ENCODE results near the gene GNLY.

GRCh38 chr2:85681776-85682175, 12.4 kb upstream of the GNLY start:
- TF ChIP-seq CTCF (IDR thresholded peaks at IDR 0.05 in 8 of 11, conservative IDR thresholded peaks at IDR 0.05 in 3 of 11): no peak
- no peak for TF ChIP-seq POLR2A (IDR thresholded peaks at IDR 0.05)
- TF ChIP-seq POLR2AphosphoS5 (IDR thresholded peaks at IDR 0.05): no peak

Data from spleen (tissue), 7 donors.